HG03060 (cell line): ENCODE measurements around the gene GLI2.

Experiments used
- ATAC-seq: cut with Tn5 transposase; IDR thresholded peaks from one replicate; pipeline ENCODE4 v1.9.1; 2021; ENCODE audit warnings: low read depth, moderate number of reproducible peaks; ENCODE audit not compliant: unreplicated experiment

The GLI2 gene

DNA sequence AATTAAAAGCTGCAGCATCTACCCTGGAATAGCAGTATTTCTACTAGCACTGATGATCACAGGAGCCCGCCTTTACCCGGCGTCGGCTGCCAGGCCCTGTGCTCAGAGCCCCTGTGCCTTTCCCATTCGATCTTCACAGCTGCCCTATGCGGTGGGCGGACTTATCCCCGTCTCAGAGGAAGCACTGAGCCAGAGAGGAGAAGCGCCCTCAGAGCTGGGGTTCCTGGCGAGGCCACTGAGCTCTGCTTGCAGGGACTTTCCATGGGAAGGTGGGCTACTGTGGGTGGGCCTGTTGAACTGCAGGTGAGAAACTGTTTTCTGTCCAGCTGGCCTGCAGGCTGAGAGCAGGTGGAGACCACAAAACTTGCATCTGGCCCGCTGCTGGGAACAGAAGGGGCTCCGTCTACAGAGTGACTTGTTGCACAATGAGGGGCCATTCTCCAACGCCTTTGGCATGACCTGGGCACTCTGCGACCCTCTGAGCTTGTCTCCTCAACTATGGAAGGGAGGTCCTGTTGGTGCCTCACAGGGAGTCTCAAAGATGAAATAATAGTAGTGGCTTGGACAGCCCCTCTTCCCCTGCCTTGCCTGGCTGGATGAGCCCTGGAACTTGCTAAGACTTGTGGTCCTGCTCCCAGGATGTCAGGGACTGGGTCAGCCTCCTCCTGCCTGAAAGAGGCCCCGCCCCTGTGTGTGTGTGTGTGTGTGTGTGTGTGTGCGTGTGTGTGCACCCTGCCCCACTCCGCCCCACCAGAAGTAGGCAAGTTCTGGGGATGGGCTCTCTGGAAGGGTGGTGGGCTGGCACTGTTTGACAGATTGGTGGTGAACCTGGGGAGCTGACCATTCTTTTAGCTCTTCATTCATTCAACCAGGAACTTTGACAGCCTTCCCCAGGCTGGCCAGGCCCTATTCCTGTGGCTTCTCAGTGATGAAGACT lies 32.7 kb downstream of the GLI2 start:
- ATAC-seq = no peak

DNA sequence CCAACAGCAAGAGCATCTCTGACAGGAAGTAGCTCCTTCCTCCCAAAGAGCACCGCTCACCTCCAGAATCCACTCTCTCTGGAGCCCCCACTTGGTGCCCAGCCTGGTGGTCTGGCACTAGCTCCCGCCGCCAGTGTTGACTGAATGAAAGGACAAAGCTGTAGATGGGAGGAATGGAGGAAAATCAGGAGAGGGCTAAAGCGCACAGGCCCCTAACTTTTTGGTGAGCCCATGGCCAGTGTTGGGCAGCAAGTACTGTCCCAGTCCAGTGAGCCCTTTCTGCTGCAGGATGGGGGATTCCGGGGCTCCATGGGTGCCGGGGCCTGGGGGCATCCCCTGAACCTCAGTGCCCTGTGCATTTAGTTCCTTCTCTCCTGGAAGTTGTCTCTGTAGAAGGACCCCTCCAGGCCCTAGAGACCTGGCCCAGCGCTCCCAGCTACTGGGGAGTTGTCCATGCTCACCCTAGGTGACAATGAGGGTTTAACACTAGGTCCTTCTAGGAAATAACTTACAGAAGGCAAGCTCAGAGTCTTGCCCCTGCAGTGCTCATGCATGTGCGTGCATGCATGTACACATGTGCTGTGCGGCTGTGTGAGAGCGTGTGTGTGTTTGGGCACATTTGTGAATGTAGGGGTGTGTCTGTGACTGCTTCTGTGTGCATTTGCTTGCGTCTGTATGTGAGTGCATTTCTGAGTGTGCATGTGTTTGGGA lies 33.6 kb downstream of the GLI2 start:
- ATAC-seq = no peak

DNA sequence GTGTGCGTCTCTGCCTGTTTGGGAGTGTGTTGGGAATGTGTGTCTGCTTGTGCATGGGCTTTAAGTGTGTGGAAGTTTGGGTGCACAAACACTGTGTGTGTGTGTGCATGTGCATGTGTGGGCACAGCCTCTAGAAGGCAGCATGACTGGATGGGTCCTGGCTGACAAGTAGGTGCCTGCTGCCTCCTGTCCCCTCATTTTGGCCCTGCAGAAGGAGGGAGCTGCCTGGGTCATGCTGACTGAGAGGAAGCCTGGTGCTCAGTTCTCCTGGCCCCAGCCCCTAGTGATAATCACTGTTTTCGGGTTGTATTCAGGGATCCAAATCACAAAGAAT lies 34.1 kb downstream of the GLI2 start:
- no peak for ATAC-seq

DNA sequence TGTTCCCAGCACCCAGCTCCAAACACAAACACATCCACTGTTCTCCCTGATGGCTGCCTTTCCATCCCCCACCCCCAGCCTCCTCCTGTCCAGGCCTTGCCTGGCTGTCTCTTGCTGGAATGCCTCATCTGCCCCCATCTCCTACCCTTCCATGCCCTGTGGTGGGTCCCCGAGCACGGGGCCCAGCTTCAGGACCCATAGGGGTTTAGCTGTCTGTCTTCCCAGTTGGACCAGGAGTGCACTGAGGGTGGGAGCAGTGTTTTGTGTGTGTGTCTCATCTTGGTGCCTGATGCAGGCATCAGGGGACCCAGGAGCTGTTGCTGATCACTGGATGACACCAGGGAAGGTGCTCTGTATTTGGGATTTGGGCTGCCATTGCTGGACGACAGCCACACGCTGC lies 34.5 kb downstream of the GLI2 start:
- no peak for ATAC-seq

DNA sequence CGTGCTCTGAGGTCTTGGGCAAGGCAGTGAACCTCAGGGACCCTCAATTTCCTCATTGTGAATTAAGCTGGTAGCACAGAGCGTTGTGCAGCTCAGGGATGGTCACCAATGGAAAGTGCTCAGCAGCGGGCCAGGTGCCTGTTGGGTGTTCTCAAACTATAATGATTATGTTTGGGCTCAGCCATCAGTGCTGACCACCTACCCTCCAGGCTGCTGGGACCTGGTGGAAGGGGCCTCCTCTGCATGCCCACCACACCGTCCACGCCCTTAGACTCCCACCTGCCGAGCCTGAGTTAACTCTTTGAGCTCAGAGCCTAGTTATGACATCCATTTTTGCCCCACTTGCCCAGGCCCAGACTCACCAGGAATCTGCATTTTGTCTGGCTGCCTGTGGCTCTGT lies 35.0 kb downstream of the GLI2 start:
- ATAC-seq = no peak

DNA sequence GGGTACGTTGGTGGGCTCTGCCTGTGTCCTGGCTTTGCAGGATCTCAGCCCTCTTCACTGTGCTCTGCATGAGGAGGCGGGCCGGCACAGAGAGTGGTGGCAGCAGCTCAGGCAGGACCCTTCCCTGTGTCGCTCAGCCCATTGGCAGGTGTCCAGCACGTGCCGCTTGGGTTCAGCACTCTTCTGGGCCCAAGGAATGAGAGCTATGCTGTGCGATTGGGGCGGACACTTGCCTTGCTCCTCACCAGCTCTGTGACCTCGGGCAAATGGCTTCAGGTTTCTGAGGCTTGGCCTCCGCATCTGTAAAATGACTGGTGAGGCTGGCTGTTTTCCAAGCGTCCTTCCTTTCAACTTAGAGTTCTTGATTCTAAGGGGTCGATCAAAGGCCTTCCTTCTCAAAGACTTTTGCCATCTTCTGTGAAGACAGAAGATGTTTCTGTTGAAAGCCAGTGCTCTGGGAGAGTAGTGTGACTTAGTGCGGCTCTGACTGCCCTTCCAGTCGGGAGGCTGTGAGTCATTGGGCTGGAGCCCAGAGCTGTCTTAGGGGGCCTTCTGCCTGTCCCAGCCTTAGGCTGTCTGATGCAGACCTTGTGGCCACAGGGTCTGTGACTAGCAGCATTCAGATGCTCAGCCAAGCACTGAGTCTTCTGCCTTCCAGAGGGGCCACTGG lies 35.6 kb downstream of the GLI2 start:
- ATAC-seq = no peak

DNA sequence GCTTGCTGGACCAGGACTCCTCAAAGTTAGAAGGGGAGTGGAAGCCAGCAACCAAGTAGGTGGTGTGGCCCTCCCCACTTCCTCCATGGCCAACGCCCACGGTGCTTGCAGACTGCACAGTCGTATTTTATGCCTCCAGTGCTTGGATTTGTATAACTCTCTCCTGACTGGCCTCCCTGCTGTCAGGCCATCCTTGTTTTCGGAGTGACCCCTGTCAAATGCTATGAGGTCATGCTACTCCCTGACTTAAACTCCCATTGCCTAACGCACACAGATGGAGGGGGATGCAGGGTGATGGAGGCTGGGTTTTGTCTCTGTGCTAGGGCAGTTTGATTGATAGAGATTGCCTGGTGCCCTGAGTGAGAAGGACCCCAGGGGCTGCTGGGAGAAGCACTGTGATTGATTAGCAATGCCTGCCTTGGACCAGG lies 36.1 kb downstream of the GLI2 start:
- no peak for ATAC-seq

DNA sequence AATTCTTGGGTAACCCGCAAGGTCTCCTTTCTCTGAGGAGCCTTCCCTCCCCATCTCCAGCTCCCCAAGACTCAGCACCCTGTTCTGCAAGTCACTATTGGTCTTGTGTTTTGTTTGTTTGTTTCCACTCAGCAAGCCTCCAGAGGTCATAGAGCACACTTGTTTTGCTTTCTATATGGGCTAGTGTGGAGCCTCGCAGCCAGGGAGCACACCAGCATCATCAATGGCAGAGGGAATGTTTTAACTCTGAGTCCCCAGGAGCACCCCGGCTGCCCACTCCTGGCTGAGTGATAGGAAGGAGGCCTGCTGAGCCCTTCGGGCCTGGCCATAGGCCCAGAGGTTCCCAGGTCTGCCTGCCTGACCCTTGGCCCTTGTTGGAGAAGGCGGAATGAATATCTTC lies 36.6 kb downstream of the GLI2 start:
- no peak for ATAC-seq

DNA sequence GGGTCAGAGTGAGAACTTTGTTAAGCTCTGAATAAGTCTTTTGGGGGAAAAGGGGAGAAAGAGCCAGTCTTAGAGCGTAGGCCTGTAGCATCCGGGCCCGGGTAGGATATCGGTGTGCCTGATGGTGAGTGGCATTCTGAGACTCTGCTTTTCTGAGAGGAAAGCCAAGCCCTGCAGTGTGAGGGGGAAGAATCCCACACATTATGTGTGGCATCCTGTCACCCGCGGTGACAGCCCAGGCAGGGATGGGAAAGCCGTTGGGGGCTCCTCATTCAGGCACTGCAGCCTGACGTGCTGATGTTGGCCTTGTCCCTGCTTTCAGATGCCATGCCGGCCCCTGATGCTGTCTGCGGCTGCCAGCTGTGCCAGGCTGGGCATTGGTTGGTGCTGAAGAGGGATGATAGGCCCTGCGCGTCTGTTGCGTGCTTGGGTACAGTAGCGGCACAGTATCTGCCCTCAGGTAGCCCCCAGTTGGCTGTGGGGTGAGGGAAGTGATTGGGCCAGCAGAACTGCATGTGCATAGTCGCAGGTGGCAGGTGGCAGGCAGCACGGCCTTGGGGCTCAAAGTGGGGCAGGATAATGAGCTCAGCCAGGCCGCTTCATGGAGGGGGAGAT lies 37.6 kb downstream of the GLI2 start:
- ATAC-seq = no peak

DNA sequence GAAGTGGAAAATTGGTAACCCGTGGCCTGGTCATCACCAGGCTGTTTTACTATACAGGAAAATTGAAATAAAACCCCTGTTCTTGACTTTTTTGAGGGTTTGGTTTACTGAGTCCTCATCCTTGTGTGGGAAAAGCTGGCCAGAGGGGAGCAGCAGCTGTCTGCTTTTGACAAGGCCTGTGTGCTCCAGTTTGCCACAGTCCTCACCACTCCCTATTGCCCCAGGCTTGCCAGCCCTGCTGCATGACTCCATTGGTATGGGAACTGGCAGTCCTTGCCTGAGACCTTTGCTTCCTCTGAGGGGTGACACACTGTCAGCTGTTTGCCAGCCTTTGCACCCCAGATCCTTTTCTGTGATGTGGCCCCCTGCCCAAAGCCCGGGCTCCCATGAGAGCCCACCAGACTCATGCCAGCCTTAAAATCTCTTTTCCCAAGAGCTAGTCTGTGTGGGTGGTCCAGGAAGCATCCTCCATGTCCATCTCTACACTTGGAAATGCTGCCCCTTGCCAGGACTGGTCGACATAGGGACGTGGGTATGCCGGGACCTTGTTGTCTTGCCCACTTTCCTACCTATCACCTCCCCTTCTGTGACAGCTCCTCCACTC lies 39.0 kb downstream of the GLI2 start:
- ATAC-seq = no peak

DNA sequence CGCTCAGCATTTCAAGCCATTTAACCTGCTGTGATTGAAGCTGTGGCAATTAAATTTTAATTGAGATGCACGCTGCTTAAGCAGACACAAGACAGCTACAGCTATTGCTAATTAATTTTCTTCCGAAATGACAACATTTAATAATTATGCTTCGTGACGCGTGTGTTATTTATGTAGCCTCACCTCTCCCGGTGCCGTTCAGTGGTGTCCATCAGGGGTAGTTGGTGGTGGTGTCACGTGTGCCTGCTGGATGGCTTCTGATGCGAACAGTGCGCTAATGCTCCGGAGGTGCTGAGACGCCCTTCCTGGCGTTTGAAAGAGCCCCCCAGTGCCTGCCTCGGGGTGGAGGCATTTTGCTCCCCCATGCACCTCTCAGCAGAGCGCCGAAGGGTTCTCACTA lies 39.5 kb downstream of the GLI2 start:
- ATAC-seq = no peak

DNA sequence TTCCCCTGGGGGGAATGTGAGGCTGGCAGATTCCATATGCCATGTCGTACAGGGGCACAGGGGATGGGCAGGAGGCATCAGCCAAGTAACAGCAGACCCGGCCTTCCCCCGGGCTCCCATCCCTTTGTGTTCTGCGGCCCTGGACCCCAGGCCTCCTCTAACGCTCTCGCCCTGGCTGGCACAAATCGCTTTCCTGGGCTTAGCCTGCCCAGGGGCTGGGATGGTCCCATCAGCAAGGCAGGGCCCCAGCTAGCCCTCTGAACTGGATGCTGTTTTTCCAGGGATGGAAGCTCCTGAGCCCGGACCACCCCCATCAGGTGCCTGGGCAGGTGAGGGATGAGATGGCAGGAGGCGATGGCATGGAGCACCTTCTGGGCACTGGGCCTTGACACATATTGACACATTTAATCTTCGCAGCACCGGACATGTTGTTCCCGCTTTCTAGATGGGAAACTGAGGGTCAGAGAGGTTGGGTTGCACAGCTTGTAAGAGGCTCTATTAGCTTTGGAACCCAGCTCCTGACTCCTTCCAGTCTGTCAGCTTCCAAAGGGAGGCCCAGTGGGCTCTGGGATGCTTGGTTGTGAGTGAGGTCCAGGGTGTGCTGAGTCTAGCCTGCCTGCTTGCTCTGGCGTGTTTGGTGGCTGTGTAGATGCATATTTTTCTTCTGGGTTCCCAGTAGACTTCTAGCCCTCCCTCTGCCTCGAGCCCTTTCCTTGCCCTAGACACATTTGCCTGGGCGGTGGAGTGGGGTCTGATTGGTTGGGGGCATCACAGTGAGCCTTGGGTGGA lies 40.3 kb downstream of the GLI2 start:
- no peak for ATAC-seq

DNA sequence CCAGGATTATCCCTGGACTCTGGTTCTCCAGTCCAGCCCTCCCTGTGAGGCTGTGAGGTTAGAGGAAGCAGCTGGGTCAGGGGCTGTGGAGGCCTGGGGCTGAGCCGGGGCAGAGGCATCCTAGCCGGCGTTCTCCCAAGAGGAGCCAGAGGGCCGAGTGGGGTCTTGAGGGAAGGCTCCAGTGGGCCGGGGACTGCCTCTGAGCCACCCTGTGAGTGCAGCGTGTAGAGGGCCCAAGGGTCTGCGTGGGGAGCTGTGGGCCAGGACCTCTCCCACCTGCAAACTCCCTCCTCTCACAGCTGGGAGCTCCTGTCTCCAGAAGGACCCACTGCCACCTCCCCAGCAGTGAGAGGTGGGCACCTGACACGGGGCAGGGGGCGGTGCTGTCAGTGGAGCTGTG lies 41.0 kb downstream of the GLI2 start:
- no peak for ATAC-seq

DNA sequence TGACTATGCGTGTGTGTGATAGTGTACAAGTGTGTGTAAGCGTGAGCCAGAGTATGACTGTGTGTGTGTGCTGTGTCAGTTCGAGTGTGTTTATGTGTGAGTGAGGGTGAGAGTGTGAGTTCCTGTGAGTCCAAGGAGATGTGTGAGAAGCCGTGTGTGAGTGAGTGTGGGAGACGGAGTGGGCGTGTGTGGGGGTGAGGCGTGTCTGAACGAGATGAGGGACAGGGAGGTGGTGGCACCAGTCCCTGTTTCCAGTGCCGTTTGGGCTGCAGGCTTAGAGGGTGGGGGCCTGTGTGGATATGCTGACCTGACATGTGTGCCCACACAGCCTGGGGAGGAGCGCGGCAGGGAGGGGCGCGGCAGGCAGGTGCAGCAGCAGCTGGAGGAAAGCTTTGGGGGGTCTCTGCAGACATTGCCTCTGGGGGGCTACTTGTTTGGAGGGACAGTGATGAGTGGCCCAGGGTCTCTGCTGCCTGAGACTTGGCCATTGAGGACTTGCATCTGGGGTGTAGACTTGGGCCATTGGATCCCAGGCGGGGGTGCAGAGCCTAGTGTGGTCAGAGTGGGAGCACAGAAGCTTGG lies 41.6 kb downstream of the GLI2 start:
- ATAC-seq = no peak

DNA sequence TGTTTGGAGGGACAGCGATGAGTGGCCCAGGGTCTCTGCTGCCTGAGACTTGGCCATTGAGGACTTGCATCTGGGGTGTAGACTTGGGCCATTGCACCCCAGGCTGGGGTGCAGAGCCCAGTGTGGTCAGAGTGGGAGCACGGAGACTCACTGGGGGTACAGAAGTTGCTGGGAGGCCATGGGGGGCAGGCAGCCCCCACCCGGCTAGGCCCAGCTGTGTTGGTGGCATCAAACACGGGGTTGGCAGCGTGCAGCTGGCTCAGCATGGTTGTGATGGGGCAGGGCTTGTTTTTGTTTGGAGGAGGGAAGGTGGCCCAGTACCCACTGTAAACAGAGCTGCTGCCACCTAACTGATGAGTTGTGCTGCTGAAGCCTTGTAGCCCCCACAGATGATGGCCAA lies 42.1 kb downstream of the GLI2 start:
- no peak for ATAC-seq

DNA sequence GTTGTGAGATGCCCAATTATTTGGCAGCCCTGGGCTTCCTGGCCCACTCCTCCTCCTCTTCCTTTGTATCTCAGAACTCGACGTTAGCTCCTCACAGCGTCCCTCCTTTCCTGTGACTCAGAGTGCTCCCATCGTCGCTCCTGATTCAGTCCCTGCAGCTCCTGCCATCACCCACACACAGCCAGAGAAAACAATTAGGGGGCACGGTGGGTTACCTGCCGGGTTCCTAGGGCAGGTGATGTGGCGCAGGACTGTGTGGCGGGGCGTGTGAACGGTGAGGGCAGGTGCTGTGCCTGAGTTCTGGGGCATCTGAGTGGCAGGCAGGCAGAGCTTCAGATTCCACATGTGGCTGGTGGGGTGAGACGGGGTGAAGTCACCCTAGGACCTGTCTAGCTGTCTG lies 42.6 kb downstream of the GLI2 start:
- no peak for ATAC-seq

DNA sequence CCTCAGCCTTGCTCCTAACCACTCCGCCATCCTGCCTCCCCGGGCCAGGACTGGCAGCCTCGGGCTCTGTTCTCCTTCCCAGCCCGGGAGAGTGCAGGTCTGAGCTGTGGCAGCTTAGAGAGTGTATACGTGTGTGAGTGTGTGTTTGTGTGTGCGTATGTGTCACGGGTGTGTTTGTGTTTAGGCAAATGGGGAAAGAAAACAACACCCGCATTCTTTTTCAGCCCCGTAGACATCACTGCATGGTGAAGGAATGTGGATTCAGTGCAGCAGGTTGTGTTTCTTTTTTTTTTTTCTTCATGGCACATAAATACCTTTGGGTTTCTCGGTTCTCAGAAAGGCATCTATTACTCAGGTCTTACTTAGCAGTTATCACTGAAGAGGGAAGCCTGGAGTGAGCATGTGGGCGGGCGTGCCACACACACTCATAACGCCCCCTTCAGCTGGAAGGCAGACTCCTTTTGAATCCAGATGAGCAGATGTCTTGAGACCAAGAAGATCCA lies 44.2 kb downstream of the GLI2 start:
- ATAC-seq = no peak

DNA sequence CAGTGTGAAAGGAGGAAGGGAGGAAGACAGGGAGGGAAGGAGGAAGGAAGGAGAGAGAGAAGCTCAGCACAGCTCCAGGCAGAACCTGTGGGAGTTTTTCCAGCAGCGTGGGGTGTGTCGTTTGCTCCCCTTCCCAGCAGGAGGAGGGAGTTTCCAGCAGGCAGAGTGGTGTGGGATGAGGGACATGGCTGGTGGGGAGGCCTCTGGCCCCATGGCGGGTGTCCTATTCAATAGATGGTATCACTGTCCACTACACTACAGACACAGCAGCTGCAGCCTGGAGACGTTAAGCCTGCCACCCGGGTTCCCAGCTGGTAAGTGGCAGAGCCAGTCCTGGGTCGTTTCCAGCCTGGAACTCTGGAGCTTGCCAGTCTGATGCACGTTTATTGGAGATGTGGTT lies 44.7 kb downstream of the GLI2 start:
- no peak for ATAC-seq

DNA sequence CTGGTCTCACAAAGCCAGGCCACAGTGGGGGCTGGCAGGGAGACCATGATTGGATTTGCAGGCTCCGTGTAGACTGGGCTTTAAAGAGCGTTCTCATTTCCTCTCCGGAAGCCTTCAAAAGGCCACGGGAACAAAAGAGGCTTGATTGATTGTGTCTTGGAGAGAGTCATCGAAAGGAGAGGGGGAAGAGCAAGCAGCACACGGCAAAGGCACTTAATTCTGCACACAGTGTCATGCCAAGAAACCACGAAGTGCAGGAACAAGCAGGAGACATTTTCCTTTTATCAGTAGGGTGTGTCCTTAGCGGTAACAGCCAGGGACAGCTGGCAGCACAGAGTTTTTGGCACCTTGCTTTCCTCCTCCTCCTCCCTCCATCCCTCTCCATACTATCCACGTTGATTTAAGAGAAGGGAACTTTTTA lies 47.7 kb downstream of the GLI2 start:
- ATAC-seq = no peak
